Loucy (cell line): ENCODE data around the gene FCN2.

ENCODE experiments used
- H2AFZ ChIP-seq: fragments of 200-600 bp; sonication (generic); 2 replicates; pipeline ENCODE4 v1.6.0; 2016; ENCODE audit warnings: antibody characterized with exemption, mild to moderate bottlenecking, low read length, moderate library complexity
- H3F3A ChIP-seq: fragments of 200-600 bp; 2 replicates; pipeline ENCODE4 v1.6.0; 2016; ENCODE audit warnings: antibody characterized with exemption, low read depth, mild to moderate bottlenecking
- H3K27me3 ChIP-seq: fragments of 200-600 bp; sonication (generic); 2 replicates; pipeline ENCODE4 v1.6.1; 2014; ENCODE audit warnings: low read length, mild to moderate bottlenecking; ENCODE audit not compliant: insufficient read depth, poor library complexity, severe bottlenecking
- H3K36me3 ChIP-seq: fragments of 200-600 bp; sonication (generic); 2 replicates; pipeline ENCODE4 v1.6.1; 2016; ENCODE audit warnings: low read length; ENCODE audit not compliant: insufficient read depth
- H3K4me1 ChIP-seq: fragments of 200-600 bp; sonication (generic); 2 replicates; pipeline ENCODE4 v1.5.1; 2014; ENCODE audit warnings: low read length, mild to moderate bottlenecking; ENCODE audit not compliant: insufficient read depth, poor library complexity, severe bottlenecking
- H3K4me2 ChIP-seq: fragments of 200-600 bp; sonication (generic); 2 replicates; pipeline ENCODE4 v1.6.0; 2014; ENCODE audit warnings: antibody characterized with exemption, low read length, low read depth, mild to moderate bottlenecking; ENCODE audit not compliant: poor library complexity, severe bottlenecking
- H3K4me3 ChIP-seq: fragments of 200-600 bp; sonication (generic); 2 replicates; pipeline ENCODE4 v1.5.1; 2014; ENCODE audit warnings: low read length, mild to moderate bottlenecking, mixed read lengths; ENCODE audit not compliant: poor library complexity, severe bottlenecking
- H3K79me2 ChIP-seq: fragments of 200-600 bp; sonication (generic); 2 replicates; pipeline ENCODE4 v1.6.1; 2014; ENCODE audit warnings: low read length; ENCODE audit not compliant: insufficient read depth
- H3K9ac ChIP-seq: fragments of 200-600 bp; sonication (generic); 2 replicates; pipeline ENCODE4 v1.6.0; 2014; ENCODE audit warnings: mild to moderate bottlenecking, low read depth, low read length, moderate library complexity; ENCODE audit not compliant: poor library complexity, severe bottlenecking
- H3K9me2 ChIP-seq: fragments of 200-600 bp; sonication (generic); replicated peaks from 2 replicates; pipeline ENCODE4 v1.6.1; 2016; ENCODE audit warnings: low read depth, low read length, mixed read lengths
- H3K9me3 ChIP-seq: fragments of 200-600 bp; sonication (generic); 2 replicates; pipeline ENCODE4 v1.6.1; 2014; ENCODE audit warnings: mild to moderate bottlenecking, antibody characterized with exemption, low read length, low read depth; ENCODE audit not compliant: insufficient read depth
- H4K20me1 ChIP-seq: fragments of 200-600 bp; sonication (generic); 2 replicates; pipeline ENCODE4 v1.6.0; 2014; ENCODE audit warnings: antibody characterized with exemption, low read length, mild to moderate bottlenecking; ENCODE audit not compliant: insufficient read depth, poor library complexity, severe bottlenecking
- CTCF ChIP-seq: fragments of 200-600 bp; sonication (generic); conservative IDR thresholded peaks from 2 replicates; pipeline ENCODE4 v1.5.1; 2014; ENCODE audit warnings: mild to moderate bottlenecking, antibody characterized with exemption, low read length
- EZH2phosphoT487 ChIP-seq: fragments of 200-600 bp; IDR thresholded peaks from 2 replicates; pipeline ENCODE4 v1.6.1; 2018; ENCODE audit warnings: antibody characterized with exemption, mild to moderate bottlenecking, moderate library complexity, borderline replicate concordance

FCN2 gene

DNA sequence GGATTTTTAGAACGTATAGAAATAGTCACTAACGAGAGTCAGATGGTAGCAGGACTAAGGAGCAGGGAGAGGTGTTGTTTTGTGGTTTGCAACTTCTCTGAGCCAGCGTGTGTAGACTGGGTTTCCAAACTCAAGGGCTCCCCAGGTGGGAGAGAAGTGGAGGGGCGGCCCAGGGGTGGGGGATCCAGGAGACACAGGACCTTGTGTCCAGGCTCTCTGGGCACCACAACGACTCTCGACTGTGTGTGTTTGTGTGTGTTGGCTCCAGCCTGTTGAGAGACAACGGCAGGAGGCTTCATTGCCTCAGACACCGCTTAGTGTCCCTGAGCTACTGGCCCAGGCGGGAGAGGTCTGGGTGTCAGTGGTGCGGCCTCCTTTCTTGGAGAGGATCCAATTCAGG is 38.0 kb downstream of the FCN2 start:
- Histone ChIP-seq H3F3A (no peaks in the 10 kb centered on the region), H3K4me2 (no peak overlapping the region), H3K9me3 (peaks cover 14% of the 10 kb centered on the region; the same call in 1 of the 2 replicates), H3K36me3 (no peaks in the 10 kb centered on the region), H3K4me3 (no peak overlapping the region), H3K4me1 (peaks cover 6% of the 10 kb centered on the region), H3K9ac (no peak overlapping the region), H3K79me2 (no peaks in the 10 kb centered on the region), H3K9me2 (no peaks in the 10 kb centered on the region), H3K27me3 (no peaks in the 10 kb centered on the region), H4K20me1 (no peaks in the 10 kb centered on the region), H2AFZ (no peak overlapping the region)
- TF ChIP-seq CTCF = no peak
- no peak for TF ChIP-seq EZH2phosphoT487

- Histone ChIP-seq H3K4me1 (peaks cover 6% of the 10 kb centered on the region), H3K9me2 (no peaks in the 10 kb centered on the region), H3K27me3 (no peaks in the 10 kb centered on the region), H3K4me3 (no peak overlapping the region), H3F3A (no peaks in the 10 kb centered on the region), H3K79me2 (no peaks in the 10 kb centered on the region), H3K9ac (no peak overlapping the region), H3K36me3 (no peaks in the 10 kb centered on the region), H3K4me2 (no peak overlapping the region), H2AFZ (no peak overlapping the region), H3K9me3 (peaks cover 14% of the 10 kb centered on the region; the same call in 1 of the 2 replicates), H4K20me1 (no peaks in the 10 kb centered on the region)
- TF ChIP-seq CTCF (no peak), EZH2phosphoT487 (no peak)
These were observed 38.7 kb downstream of the FCN2 start for GRCh38 chr9:134919303-134919702.

- Histone ChIP-seq H3F3A (no peaks in the 10 kb centered on the region), H3K9ac (no peak overlapping the region), H3K27me3 (no peaks in the 10 kb centered on the region), H4K20me1 (no peaks in the 10 kb centered on the region), H3K79me2 (no peaks in the 10 kb centered on the region), H3K9me3 (peaks cover 9% of the 10 kb centered on the region; the same call in 1 of the 2 replicates), H3K4me3 (no peak overlapping the region), H3K36me3 (no peaks in the 10 kb centered on the region), H3K4me2 (no peak overlapping the region), H2AFZ (no peak overlapping the region), H3K9me2 (no peaks in the 10 kb centered on the region), H3K4me1 (peaks cover 6% of the 10 kb centered on the region)
- TF ChIP-seq EZH2phosphoT487 (no peak), CTCF (no peak)
These were observed 41.7 kb downstream of the FCN2 start for GRCh38 chr9:134922066-134922931.
